HepG2 (cell line): ENCODE data around the gene ROMO1. TPM values are rescaled to one million over a fixed set of nuclear protein-coding genes. Genes with fewer than 3 reads are reported as not detected.

Experiments
- ARHGAP35 ChIP-seq: sonication (generic); formaldehyde crosslinking; IDR thresholded peaks from 2 replicates; pipeline ENCODE4 v1.9.0; 2022; ENCODE audit warnings: mild to moderate bottlenecking, inconsistent platforms, moderate library complexity, missing genetic modification reagents, borderline replicate concordance
- ARID2 ChIP-seq: sonication (generic); formaldehyde crosslinking; IDR thresholded peaks from 2 replicates; pipeline ENCODE4 v1.8.1; 2022; ENCODE audit warnings: mild to moderate bottlenecking, missing genetic modification reagents, borderline replicate concordance
- BCL6 ChIP-seq: IDR thresholded peaks from 2 replicates; pipeline ENCODE4 v1.6.1; 2016; ENCODE audit warnings: missing genetic modification reagents, missing compliant biosample characterization
- BRCA1 ChIP-seq: sonication (generic); formaldehyde crosslinking; IDR thresholded peaks from 2 replicates; pipeline ENCODE4 v1.4.0; 2020; ENCODE audit warnings: missing genetic modification reagents
- CTCF ChIP-seq: sonication (generic); formaldehyde crosslinking; IDR thresholded peaks from 2 replicates; pipeline ENCODE4 v1.5.0; 2020; ENCODE audit warnings: mild to moderate bottlenecking, missing genetic modification reagents, moderate library complexity
- GLI4 ChIP-seq: sonication (generic); formaldehyde crosslinking; IDR thresholded peaks from 2 replicates; pipeline ENCODE4 v1.5.1; 2020; ENCODE audit warnings: missing genetic modification reagents, mild to moderate bottlenecking, moderate library complexity, borderline replicate concordance
- GZF1 ChIP-seq: sonication (generic); formaldehyde crosslinking; IDR thresholded peaks from 2 replicates; pipeline ENCODE4 v1.5.1; 2020; ENCODE audit warnings: mild to moderate bottlenecking, missing genetic modification reagents
- IRX3 ChIP-seq: sonication (generic); formaldehyde crosslinking; IDR thresholded peaks from 2 replicates; pipeline ENCODE4 v1.8.1; 2023; ENCODE audit warnings: mild to moderate bottlenecking, low read depth, missing genetic modification reagents, borderline replicate concordance
- KAT8 ChIP-seq: IDR thresholded peaks from 2 replicates; pipeline ENCODE4 v1.6.1; 2016; ENCODE audit warnings: missing genetic modification reagents, missing compliant biosample characterization
- KDM6A ChIP-seq: IDR thresholded peaks from 2 replicates; pipeline ENCODE4 v1.6.1; 2016; ENCODE audit warnings: low read depth
- PHF5A ChIP-seq: IDR thresholded peaks from one replicate; pipeline ENCODE4 v1.6.1; 2018; ENCODE audit warnings: low read depth, missing genetic modification reagents; ENCODE audit not compliant: unreplicated experiment
- PLSCR1 ChIP-seq: sonication (generic); formaldehyde crosslinking; IDR thresholded peaks from 2 replicates; pipeline ENCODE4 v1.5.0; 2020; ENCODE audit warnings: missing genetic modification reagents, mild to moderate bottlenecking, borderline replicate concordance
- RNF2 ChIP-seq: fragments of 450-650 bp; conservative IDR thresholded peaks from 2 replicates; pipeline ENCODE4 v1.6.1; 2016; ENCODE audit warnings: low read depth
- SIX4 ChIP-seq: sonication (generic); formaldehyde crosslinking; IDR thresholded peaks from 2 replicates; pipeline ENCODE4 v1.4.0; 2020; ENCODE audit warnings: missing genetic modification reagents
- SMAD3 ChIP-seq: sonication (generic); formaldehyde crosslinking; IDR thresholded peaks from 2 replicates; pipeline ENCODE4 v1.4.0; 2020; ENCODE audit warnings: missing genetic modification reagents
- SMARCC2 ChIP-seq: fragments of 450-650 bp; IDR thresholded peaks from 2 replicates; pipeline ENCODE4 v1.6.1; 2017; ENCODE audit warnings: antibody characterized with exemption, mild to moderate bottlenecking
- SYNCRIP ChIP-seq: fragments of 200-400 bp; formaldehyde crosslinking; IDR thresholded peaks from 2 replicates; pipeline ENCODE4 v1.6.1; 2018; ENCODE audit warnings: mild to moderate bottlenecking, low read depth, low read length; ENCODE audit not compliant: insufficient read depth
- TBL1XR1 ChIP-seq: fragments of 150-350 bp; IDR thresholded peaks from 2 replicates; pipeline ENCODE4 v1.6.1; 2014; ENCODE audit warnings: borderline replicate concordance, low read length; ENCODE audit not compliant: partially characterized antibody
- TCF7L2 ChIP-seq: IDR thresholded peaks from 2 replicates; pipeline ENCODE4 v1.6.1; 2011; ENCODE audit warnings: mild to moderate bottlenecking, low read depth, low read length, moderate library complexity
- TRIM22 ChIP-seq: fragments of 450-650 bp; IDR thresholded peaks from 2 replicates; pipeline ENCODE4 v1.6.1; 2017
- ZFP82 ChIP-seq: sonication (generic); formaldehyde crosslinking; IDR thresholded peaks from 2 replicates; pipeline ENCODE4 v1.5.1; 2020; ENCODE audit warnings: mild to moderate bottlenecking, missing genetic modification reagents, borderline replicate concordance
- ZFY ChIP-seq: sonication (generic); formaldehyde crosslinking; IDR thresholded peaks from 2 replicates; pipeline ENCODE4 v1.4.0; 2020; ENCODE audit warnings: missing genetic modification reagents
- ZNF160 ChIP-seq: sonication (generic); formaldehyde crosslinking; IDR thresholded peaks from 2 replicates; pipeline ENCODE4 v1.8.0; 2022; ENCODE audit warnings: mild to moderate bottlenecking, inconsistent platforms, missing genetic modification reagents
- ZNF3 ChIP-seq: IDR thresholded peaks from 2 replicates; pipeline ENCODE4 v1.7.0; 2017; ENCODE audit warnings: inconsistent platforms
- ZNF550 ChIP-seq: sonication (generic); formaldehyde crosslinking; IDR thresholded peaks from 2 replicates; pipeline ENCODE4 v1.4.0; 2020; ENCODE audit warnings: mild to moderate bottlenecking, missing genetic modification reagents, borderline replicate concordance
- ZNF569 ChIP-seq: sonication (generic); formaldehyde crosslinking; IDR thresholded peaks from 2 replicates; pipeline ENCODE4 v1.5.0; 2020; ENCODE audit warnings: mild to moderate bottlenecking, missing genetic modification reagents, moderate library complexity, borderline replicate concordance
- ZNF839 ChIP-seq: sonication (generic); formaldehyde crosslinking; IDR thresholded peaks from 2 replicates; pipeline ENCODE4 v1.4.0; 2020; ENCODE audit warnings: missing genetic modification reagents, mild to moderate bottlenecking, borderline replicate concordance
- ZNF879 ChIP-seq: sonication (generic); formaldehyde crosslinking; IDR thresholded peaks from 2 replicates; pipeline ENCODE4 v1.8.1; 2023; ENCODE audit warnings: missing genetic modification reagents
- polyA plus RNA-seq, 8 experiments: library from polyadenylated mRNA; depleted of rRNA in 3 of 8; stranded (reverse) in 7 of 8; unstranded in 1 of 8; fragments of >200 nt; fragmentation: Illumina TruSeq in 4 of 8; extraction: Trizol in 4 of 8; gene quantifications; 2 replicates each; pipeline versions ENCODE4 v1.2.1 to v1.2.3, GENCODE V29; 2011 to 2016; ENCODE audit warnings: low read depth in 4 of 8, missing spikeins in 1 of 8, mixed read lengths in 1 of 8; ENCODE audit not compliant: insufficient read depth in 1 of 8
- total RNA-seq, 5 experiments: library from RNA; depleted of rRNA; stranded (reverse); fragments of >200 nt; fragmentation: Illumina TruSeq; extraction: Trizol; gene quantifications; 2 replicates each; pipeline ENCODE4 v1.2.3, GENCODE V29; 2016; ENCODE audit warnings: low read depth in 1 of 5

ROMO1 gene
- total and polyA plus RNA-seq, 2 of the 13 experiments (the other 11 are each of a cell fraction or from before 2014, with no cell fraction given) = 636 to 755 TPM

GRCh38 chr20:35743693-35744491 is 44.7 kb downstream of the ROMO1 start (continued):
- TF ChIP-seq ZNF569 (CRISPR knock-in tag) (no peak), PHF5A (peak; percentile 12), SYNCRIP (no peak), BRCA1 (no peak), KDM6A (CRISPR knock-in tag) (no peak), ARHGAP35 (no peak), ZFY (no peak), TBL1XR1 (peak; percentile 21), ZNF550 (CRISPR knock-in tag) (no peak), SMARCC2 (no peak), SMAD3 (no peak; the same call in none of the 2 replicates), ZNF160 (CRISPR knock-in tag) (no peak), GLI4 (CRISPR knock-in tag) (peak; percentile 81; the same call in 1 of the 2 replicates), ZNF3 (CRISPR knock-in tag) (no peak), BCL6 (CRISPR knock-in tag) (peak; percentile 9; the same call in 1 of the 2 replicates), CTCF (CRISPR knock-in tag) (no peak), ZFP82 (CRISPR knock-in tag) (0 out of 2 replicates have a peak, but pooled peaks have one; percentile 5), ZNF879 (CRISPR knock-in tag) (no peak), GZF1 (CRISPR knock-in tag) (no peak), TRIM22 (no peak), ZNF839 (CRISPR knock-in tag) (no peak), IRX3 (no peak), RNF2 (no peak), SIX4 (no peak), KAT8 (CRISPR knock-in tag) (peak; percentile 32), TCF7L2 (no peak), ARID2 (CRISPR knock-in tag) (no peak), PLSCR1 (CRISPR knock-in tag) (no peak)
